Heart left ventricle (tissue), 13 donors: ENCODE data around the gene KRT8.
A peak's percentile ranks its signal among the peaks of the same experiment; 100 is the strongest.

Experiments used
- CTCF ChIP-seq, 12 donors: fragments of 200-600 bp; sonication (generic) in 4 of 12; IDR thresholded peaks; one replicate each; pipeline versions ENCODE4 v1.5.0 to v1.8.0; 2018 to 2022; ENCODE audit warnings: antibody characterized with exemption in 12 of 12, mild to moderate bottlenecking in 5 of 12
- POLR2A ChIP-seq, 2 donors: fragments of 450-650 bp; IDR thresholded peaks; one replicate each; pipeline ENCODE4 v1.6.1; 2017; ENCODE audit warnings: antibody characterized with exemption in 2 of 2, mild to moderate bottlenecking in 2 of 2, moderate library complexity in 2 of 2
- donor health status: ischemic (EF 13 %, LVEDD 7.1; RV severe dilation, severe dysfunction).
- donor health status: DM: no; HTN: yes; CAD: no.
- donor health status: DM: no; HTN: no; CAD: no.
- donor health status: ischemic (EF 25% LVEDD 6.9; RV normal size, moderate dysfunction).
- donor health status: ischemic (EF 25% LVEDD 5.7; RV mildly dilated, moderate dysfunction).
- donor health status: ischemic (EF 35%, LVEDD 5.7; RV mildly dilated, moderate dysfunction).
- donor health status: nonischemic (EF 11% LVEDD 7.7; RV severe dilation, severe dysfunction).
- donor health status: DM: yes; HTN: yes; CAD: no.
- donor health status: PGD.
- donor health status: ischemic (EF 29% LVEDD 5.4; RV normal size, mild dysfunction).
- donor health status: nonischemic (EF 23%, LVEDD 6.1; RV moderate dilation, normal function).

GRCh38 chr12:52904509-52905300 lies at the start of gene KRT8:
- peak in 4 of 12 donors; percentile 5 to 42 (median 14) for TF ChIP-seq CTCF (IDR thresholded peaks at IDR 0.05)
- peak in 1 of 2 donors; percentile 54 for TF ChIP-seq POLR2A (IDR thresholded peaks at IDR 0.05)
